ENCODE results near the gene MEIOSIN.
"Not testable (repeated sequence)": the region's sequence is repeated elsewhere in the genome, so short reads cannot be mapped to it uniquely, and the experiment has no call there.

Gene MEIOSIN

GRCh38 chr19:45785781-45786532 lies 52.7 kb downstream of the MEIOSIN start:
- TF ChIP-seq ZNF274 (IDR thresholded peaks at IDR 0.05; ENCODE audit: low read depth, low read length): no peak
- no peak overlapping the region for H3K4me3 ChIP-seq (ENCODE audit: low read length)

GRCh38 chr19:45786533-45786894 lies 53.3 kb downstream of the MEIOSIN start:
- no peak for TF ChIP-seq ZNF274 (IDR thresholded peaks at IDR 0.05; ENCODE audit: low read depth, low read length)
- H3K4me3 ChIP-seq (ENCODE audit: low read length): no peak overlapping the region

- no peak overlapping the region for H3K4me3 ChIP-seq (ENCODE audit: low read length)
- TF ChIP-seq ZNF274 (IDR thresholded peaks at IDR 0.05; ENCODE audit: low read depth, low read length): no peak
Measured at GRCh38 chr19:45789035-45789786, 56.0 kb downstream of the MEIOSIN start.

- peak overlapping the region; percentile 94; the same call in 1 of the 2 replicates for H3K4me3 ChIP-seq (ENCODE audit: low read length)
- no peak for TF ChIP-seq ZNF274 (IDR thresholded peaks at IDR 0.05; ENCODE audit: low read depth, low read length)
Measured at GRCh38 chr19:45790942-45791341, 57.7 kb downstream of the MEIOSIN start.

- H3K4me3 ChIP-seq (ENCODE audit: low read length): peak overlapping the region; percentile 94
- TF ChIP-seq ZNF274 (IDR thresholded peaks at IDR 0.05; ENCODE audit: low read depth, low read length): no peak
Measured at GRCh38 chr19:45791744-45792469, 58.7 kb downstream of the MEIOSIN start.

- peak within 1 kb of the TSS; percentile 94 for H3K4me3 ChIP-seq (ENCODE audit: low read length)
- TF ChIP-seq ZNF274 (IDR thresholded peaks at IDR 0.05; ENCODE audit: low read depth, low read length): no peak
Measured at GRCh38 chr19:45792470-45793177, 59.4 kb downstream of the MEIOSIN start, which contains the start of gene DMWD. TSS of gene DMWD (minus strand) at chr19:45792845. CDS start at chr19:45792756, 89 bp downstream.

GRCh38 chr19:45793178-45793564 lies 59.9 kb downstream of the MEIOSIN start:
- H3K4me3 ChIP-seq (ENCODE audit: low read length): peak overlapping the region; percentile 7; the same call in 1 of the 2 replicates
- no peak for TF ChIP-seq ZNF274 (IDR thresholded peaks at IDR 0.05; ENCODE audit: low read depth, low read length)

- TF ChIP-seq ZNF274 (IDR thresholded peaks at IDR 0.05; ENCODE audit: low read depth, low read length): no peak
- H3K4me3 ChIP-seq (ENCODE audit: low read length): no peak overlapping the region
Measured at GRCh38 chr19:45793876-45794275, 60.6 kb downstream of the MEIOSIN start.

GRCh38 chr19:45794627-45795026 lies 61.4 kb downstream of the MEIOSIN start:
- H3K4me3 ChIP-seq (ENCODE audit: low read length): no peak overlapping the region
- no peak for TF ChIP-seq ZNF274 (IDR thresholded peaks at IDR 0.05; ENCODE audit: low read depth, low read length)

GRCh38 chr19:45798995-45799517 lies 65.8 kb downstream of the MEIOSIN start:
- H3K4me3 ChIP-seq (ENCODE audit: low read length): no peak overlapping the region

GRCh38 chr19:45799541-45799940 lies 66.3 kb downstream of the MEIOSIN start:
- H3K4me3 ChIP-seq (ENCODE audit: low read length): not testable (repeated sequence)

More at GRCh38 chr19:45798995-45799517, 65.8 kb downstream of the MEIOSIN start:
- no peak for TF ChIP-seq ZNF274 (IDR thresholded peaks at IDR 0.05; ENCODE audit: low read depth, low read length)

- no peak overlapping the region for H3K4me3 ChIP-seq (ENCODE audit: low read length)
- no peak for TF ChIP-seq ZNF274 (IDR thresholded peaks at IDR 0.05; ENCODE audit: low read depth, low read length)
Measured at GRCh38 chr19:45800070-45800553, 66.9 kb downstream of the MEIOSIN start.

- no peak overlapping the region for H3K4me3 ChIP-seq (ENCODE audit: low read length)
- no peak for TF ChIP-seq ZNF274 (IDR thresholded peaks at IDR 0.05; ENCODE audit: low read depth, low read length)
Measured at GRCh38 chr19:45801603-45802175, 68.5 kb downstream of the MEIOSIN start.
